AG04449 (cell line): ENCODE measurements around the gene XYLT1.

Experiments
- CTCF ChIA-PET: fragments of 350-600 bp; formaldehyde crosslinking; extraction: SDS; loops from one replicate; lab custom pipeline; 2021; ENCODE audit warnings: antibody characterized with exemption; lab: Yijun Ruan, JAX
- POLR2A ChIA-PET: fragments of 400-600, 350-600 bp; formaldehyde crosslinking; extraction: SDS; loops from one replicate; lab custom pipeline; 2020; ENCODE audit warnings: antibody characterized with exemption, inconsistent platforms; lab: Yijun Ruan, JAX
- DNase-seq: peaks from one replicate; pipeline ENCODE4 v3.0.0-alpha.2; 2010; ENCODE audit warnings: low read depth, low spot score
- H3K4me3 ChIP-seq: 2 replicates; pipeline ENCODE4 v1.5.1; 2011; ENCODE audit warnings: low read depth, mild to moderate bottlenecking, control low read depth, low read length
- TF ChIP-seq, protein P1 (sequence below): IDR thresholded peaks from one replicate; pipeline ENCODE4 v1.5.1; 2011; ENCODE audit warnings: mild to moderate bottlenecking, moderate library complexity, low read length, control low read depth, inconsistent platforms; ENCODE audit not compliant: insufficient read depth; ENCODE audit errors: missing control alignments

The XYLT1 gene

DNA sequence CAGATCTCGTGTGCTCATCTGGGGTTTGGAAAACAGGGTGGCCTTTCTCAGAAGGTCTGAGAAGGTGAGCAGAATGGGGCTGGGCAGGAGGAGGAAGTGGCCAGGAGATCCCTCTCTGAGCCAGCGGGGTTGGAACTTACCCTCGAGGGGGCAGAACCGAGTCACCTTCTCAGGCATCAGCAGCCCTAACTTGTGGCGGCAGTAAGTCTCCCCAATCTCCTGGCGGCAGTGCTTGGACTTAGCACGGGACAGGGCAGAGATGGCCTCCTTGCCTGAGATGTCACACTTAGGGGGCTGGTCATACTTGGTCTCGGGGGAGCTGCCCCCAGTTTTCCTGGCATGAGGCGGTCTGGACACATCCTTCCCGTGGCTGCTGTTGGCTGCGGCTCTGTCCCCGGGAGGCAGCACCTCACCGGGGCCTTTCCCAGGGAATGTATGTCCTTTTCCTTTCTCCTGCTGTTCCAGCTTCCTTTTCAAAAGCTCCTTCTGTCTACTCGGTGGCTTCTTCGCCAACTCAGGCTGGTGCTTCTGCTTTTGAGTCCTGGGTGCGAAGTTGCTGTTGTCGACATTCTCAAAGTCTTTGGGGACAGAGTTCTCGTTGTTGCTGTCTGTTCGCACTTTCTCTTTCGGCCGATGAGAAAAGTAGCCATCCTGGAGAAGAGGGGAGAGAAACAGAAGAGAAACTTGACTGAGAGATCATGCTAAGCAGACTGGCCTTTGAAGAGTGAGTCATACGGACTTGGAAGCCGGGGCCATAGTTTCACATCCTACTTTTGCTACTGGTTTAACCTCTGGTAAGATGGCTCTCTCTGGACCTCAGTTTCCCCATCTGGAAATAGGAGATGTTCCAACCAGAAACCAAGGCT lies 211.7 kb downstream of the XYLT1 start:
- POLR2A ChIA-PET = no interaction called here
- TF ChIP-seq, protein P1, sequence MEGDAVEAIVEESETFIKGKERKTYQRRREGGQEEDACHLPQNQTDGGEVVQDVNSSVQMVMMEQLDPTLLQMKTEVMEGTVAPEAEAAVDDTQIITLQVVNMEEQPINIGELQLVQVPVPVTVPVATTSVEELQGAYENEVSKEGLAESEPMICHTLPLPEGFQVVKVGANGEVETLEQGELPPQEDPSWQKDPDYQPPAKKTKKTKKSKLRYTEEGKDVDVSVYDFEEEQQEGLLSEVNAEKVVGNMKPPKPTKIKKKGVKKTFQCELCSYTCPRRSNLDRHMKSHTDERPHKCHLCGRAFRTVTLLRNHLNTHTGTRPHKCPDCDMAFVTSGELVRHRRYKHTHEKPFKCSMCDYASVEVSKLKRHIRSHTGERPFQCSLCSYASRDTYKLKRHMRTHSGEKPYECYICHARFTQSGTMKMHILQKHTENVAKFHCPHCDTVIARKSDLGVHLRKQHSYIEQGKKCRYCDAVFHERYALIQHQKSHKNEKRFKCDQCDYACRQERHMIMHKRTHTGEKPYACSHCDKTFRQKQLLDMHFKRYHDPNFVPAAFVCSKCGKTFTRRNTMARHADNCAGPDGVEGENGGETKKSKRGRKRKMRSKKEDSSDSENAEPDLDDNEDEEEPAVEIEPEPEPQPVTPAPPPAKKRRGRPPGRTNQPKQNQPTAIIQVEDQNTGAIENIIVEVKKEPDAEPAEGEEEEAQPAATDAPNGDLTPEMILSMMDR = no peak
- no peak for DNase-seq

GRCh38 chr16:17258077-17258599 lies 212.6 kb downstream of the XYLT1 start:
- POLR2A ChIA-PET = no interaction called here
- TF ChIP-seq, protein P1 = no peak
- H3K4me3 ChIP-seq = no peak overlapping the region
- CTCF ChIA-PET = no interaction called here
- no peak for DNase-seq

More for the DNA sequence above, 211.7 kb downstream of the XYLT1 start:
- no peak overlapping the region for H3K4me3 ChIP-seq
- CTCF ChIA-PET = interaction anchor here (0.9 to 1.2 kb wide), 3 partner anchors 11 to 31 kb away, joined by 3 to 4 read pairs (median 3); no protein-coding TSS in a partner anchor

DNA sequence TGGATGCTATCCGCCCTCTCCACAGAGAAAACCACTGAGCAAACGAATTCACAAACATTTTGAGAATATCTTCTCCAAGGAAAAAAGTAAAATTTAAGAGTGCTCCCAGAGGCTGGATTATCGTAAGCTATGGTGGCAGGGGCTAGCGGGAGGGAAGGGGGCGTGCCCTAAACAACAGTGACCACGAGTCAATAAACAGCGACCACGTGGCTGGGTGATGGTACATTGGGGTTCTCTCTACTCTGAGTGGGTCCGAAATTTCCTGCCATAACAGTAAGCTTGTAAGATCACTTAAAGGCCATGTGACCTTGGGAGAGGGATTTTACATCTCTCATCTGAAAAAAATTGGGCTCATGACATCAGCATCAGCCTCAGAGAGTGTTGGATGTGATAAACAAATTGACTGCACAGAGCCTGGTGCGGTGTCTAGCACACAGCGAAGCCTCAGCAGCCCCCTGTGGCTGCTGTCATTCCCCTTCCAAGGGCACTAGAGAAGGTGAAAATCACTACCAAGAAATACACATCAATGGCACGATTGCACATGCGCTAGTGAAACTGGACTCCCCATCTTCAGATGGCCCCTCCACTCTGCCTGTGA lies 213.2 kb downstream of the XYLT1 start:
- POLR2A ChIA-PET = no interaction called here
- H3K4me3 ChIP-seq = no peak overlapping the region
- CTCF ChIA-PET = interaction anchor here (1.0 to 1.6 kb wide), 2 partner anchors 15 to 63 kb away, joined by 3 to 4 read pairs; no protein-coding TSS in a partner anchor
- TF ChIP-seq, protein P1 = no peak
- DNase-seq = no peak

GRCh38 chr16:17252701-17253100 lies 218.1 kb downstream of the XYLT1 start:
- POLR2A ChIA-PET = no interaction called here
- TF ChIP-seq, protein P1 = no peak
- CTCF ChIA-PET = no interaction called here
- no peak for DNase-seq
- H3K4me3 ChIP-seq = no peak overlapping the region

GRCh38 chr16:17252064-17252463 lies 218.7 kb downstream of the XYLT1 start:
- TF ChIP-seq, protein P1 = no peak
- POLR2A ChIA-PET = no interaction called here
- CTCF ChIA-PET = interaction anchor here (0.9 kb wide), 1 partner anchor 216 kb away, joined by 4 read pairs; no protein-coding TSS in a partner anchor

GRCh38 chr16:17251496-17251895 lies 219.3 kb downstream of the XYLT1 start:
- DNase-seq = no peak
- ChIA-PET POLR2A (no interaction called here), CTCF (interaction anchor here (0.9 kb wide), 1 partner anchor 216 kb away, joined by 4 read pairs; no protein-coding TSS in a partner anchor)
- TF ChIP-seq, protein P1 = no peak
- no peak overlapping the region for H3K4me3 ChIP-seq

More at GRCh38 chr16:17252064-17252463, 218.7 kb downstream of the XYLT1 start:
- DNase-seq = no peak
- no peak overlapping the region for H3K4me3 ChIP-seq
